ENCODE data around the gene SYT1.

The SYT1 gene

GRCh38 chr12:78898416-78898815, 33.8 kb downstream of the SYT1 start:
- no peak for DNase-seq

GRCh38 chr12:78914859-78915331, 50.3 kb downstream of the SYT1 start:
- DNase-seq, result no peak

GRCh38 chr12:78916845-78917480, 52.4 kb downstream of the SYT1 start:
- DNase-seq, result no peak

DNA sequence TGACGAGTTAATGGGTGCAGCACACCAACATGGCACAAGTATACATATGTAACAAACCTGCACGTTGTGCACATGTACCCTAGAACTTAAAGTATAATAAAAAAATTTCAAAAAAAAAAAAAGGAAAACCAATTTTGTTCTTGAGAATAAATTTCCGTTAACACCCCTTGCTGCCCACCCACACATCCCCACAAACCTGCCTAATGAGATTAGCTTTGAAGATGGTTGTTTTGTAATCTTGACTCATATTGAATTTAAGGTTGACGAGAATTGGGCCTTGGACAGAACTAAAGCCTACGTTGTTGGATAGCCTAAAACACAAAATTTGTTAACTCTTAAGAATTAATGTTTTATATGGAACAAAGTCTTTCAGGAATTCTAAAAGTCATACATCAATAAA, 52.9 kb downstream of the SYT1 start:
- no peak for DNase-seq

GRCh38 chr12:78918268-78918667, 53.7 kb downstream of the SYT1 start:
- DNase-seq, result no peak

GRCh38 chr12:78928200-78929074, 63.9 kb downstream of the SYT1 start:
- DNase-seq, result no peak

- no peak for DNase-seq
Observed at GRCh38 chr12:78929075-78929418, 64.5 kb downstream of the SYT1 start.

DNA sequence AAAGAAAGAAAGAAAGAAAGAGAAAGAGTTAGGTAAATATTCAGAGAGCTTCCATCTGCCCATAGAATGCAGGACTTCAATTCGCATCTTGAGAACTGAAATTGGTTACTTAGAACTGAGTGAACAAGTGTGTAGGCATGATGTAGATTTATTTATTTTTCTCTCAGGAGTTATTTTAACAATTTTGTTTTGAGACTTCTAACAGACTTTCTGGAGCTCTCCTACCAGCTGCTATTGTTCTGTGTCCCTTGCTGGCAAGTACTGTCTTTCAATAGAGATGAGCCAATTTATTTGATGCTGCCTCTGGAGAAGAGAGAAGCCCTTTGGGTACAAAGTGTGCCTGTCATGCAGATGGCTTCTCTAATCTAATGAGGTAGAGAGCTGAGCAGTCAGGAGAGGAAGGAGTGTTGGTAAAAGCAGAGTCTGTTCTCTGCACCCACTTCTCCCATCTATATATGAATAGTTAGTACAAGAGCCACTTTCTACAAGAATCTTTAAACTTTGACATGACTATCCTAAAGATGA, 67.0 kb downstream of the SYT1 start:
- no peak for DNase-seq

GRCh38 chr12:78933014-78933413, 68.4 kb downstream of the SYT1 start:
- DNase-seq, result no peak

- no peak for DNase-seq
Observed at GRCh38 chr12:78938341-78939084, 73.9 kb downstream of the SYT1 start.

DNA sequence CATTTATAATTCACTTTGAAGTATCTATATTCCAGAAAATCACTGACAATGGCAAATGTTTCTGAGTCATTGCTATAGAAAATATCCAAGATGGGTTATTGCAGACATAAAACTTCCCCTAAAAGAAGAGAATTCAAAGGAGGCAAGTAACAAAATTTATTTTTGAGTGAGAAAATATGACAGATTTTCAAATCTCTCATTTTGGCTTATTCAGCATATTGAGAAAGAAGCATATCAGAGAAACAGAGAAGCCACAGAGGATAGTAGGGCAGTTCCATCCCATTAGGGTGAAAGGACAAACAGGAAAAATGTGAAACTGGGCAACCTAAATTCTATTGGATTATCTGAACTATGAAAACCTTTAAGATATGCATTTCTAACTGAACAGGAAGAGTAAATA, 85.0 kb downstream of the SYT1 start:
- DNase-seq, result no peak

- DNase-seq, result no peak
Observed at GRCh38 chr12:78951803-78952551, 87.4 kb downstream of the SYT1 start.

DNA sequence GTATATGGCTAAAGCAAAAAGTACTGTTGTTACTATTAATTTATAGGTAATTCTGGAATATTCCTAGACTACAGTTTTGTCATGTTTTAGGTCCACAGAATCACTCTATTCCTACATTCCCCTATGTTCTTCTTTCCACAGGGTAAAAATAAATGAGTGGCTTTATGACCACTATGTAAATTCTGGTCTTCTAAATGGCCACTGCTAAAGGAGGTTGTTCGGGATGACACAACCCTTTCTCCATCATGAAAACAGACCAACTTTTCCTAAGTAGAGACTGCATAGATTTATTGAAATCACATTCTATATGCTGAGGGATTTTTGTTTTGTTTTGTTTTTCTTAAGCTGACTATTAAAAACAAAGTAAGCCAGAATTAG, 88.0 kb downstream of the SYT1 start:
- DNase-seq, result no peak

GRCh38 chr12:78958941-78959340, 94.4 kb downstream of the SYT1 start:
- no peak for DNase-seq

DNA sequence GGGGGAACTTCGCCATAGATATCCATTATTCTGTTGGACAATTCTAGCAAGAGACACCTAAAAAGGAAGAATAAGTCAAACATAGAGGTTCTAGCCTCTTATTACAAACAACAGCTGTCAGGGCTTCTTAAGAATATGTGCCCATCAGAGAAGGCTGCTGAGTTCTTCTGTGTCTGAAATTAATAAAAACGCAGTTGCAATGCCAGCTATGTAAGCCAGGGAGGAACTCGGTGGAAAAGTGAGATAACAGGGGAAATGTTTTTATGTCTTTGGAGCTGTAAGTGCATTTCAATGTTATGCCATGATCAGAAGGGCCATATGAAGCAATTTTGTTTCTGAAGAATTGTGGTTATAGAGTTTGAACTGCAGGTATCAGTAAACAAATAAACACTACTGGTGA, 95.0 kb downstream of the SYT1 start:
- DNase-seq, result no peak

DNA sequence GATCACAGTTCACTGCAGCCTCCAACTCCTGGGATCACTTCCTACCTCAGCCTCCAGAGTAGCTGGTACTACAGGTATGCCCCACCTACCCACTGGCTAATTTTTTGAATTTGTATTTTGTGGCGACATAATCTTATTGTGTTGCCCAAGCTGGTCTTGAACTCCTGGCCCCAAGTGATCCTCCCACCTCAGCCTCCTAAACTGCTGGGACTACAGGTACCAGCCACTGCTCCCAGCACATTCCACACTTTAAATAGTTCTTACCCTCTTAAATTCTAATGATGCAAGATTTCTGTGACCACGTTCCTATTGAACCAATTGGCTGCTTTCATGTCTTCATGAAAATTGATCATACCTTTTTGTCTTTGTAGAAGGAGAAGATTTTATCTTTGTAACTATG, 96.6 kb downstream of the SYT1 start:
- DNase-seq, result no peak

GRCh38 chr12:78963439-78964227, 99.1 kb downstream of the SYT1 start:
- no peak for DNase-seq

- DNase-seq, result no peak
Observed at GRCh38 chr12:78964521-78964920, 99.9 kb downstream of the SYT1 start.

DNA sequence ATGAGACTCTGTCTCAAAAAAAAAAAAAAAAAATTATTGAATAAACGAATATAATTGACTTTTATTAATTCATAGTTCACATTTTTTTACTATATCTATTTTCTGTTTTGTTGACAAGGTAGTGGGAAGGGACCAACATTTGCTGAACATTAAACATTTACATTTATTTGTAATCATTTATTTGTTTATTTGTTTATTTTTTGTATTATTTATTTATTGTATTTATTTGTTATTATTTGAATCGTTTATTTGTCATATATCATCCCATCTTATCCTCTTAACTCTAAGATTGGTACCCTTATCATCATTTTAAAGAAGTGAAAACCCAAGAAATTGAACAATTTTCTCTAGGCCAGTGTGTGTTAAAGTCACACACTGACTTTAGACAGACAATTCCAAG, 101.5 kb downstream of the SYT1 start:
- no peak for DNase-seq

DNA sequence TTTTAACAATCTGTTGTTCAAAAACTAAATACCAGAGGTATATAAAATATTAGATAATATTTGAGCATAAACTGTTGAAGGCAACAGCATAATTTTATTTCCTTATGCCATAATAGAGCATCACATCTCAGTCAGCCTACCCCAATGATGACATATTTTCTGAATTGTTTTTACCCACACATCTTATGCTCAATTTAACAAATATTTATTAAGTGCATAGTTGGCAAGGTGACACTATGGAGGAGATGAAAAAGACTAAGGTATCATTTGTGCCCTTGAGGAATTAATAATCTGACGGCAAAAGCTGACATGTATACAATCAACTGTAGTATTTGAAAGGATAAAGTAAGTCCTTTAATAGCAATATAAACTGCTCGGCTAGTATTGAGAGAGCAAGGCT, 102.4 kb downstream of the SYT1 start:
- DNase-seq, result no peak

DNA sequence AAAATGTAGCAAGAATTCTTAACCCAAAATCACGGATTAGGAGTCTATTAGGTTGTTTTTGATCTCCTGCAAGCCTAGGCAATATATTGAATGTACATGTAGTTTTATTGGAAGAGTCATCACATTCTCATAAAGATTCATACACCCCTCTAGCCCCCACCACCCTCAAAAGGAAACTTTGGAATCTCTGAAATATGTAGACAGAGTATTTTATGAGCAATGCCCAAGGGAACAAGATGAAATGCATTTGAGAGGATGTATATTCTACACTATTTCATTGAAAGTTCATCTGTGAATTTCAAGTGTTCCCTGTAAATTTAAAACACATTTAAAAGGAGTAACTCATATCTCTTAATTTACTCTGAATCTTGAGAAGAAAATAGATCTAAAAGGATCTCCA, 103.7 kb downstream of the SYT1 start:
- no peak for DNase-seq

- DNase-seq, result no peak
Observed at GRCh38 chr12:78970041-78970440, 105.5 kb downstream of the SYT1 start.

All from stimulated activated CD4-positive, alpha-beta T cell treated with anti-CD3 and anti-CD28 coated beads, Interleukin-4, amount 100 ng/mL, for 1 hour (primary cell).